Bronchus fibroblast of lung (primary cell): Measurements from ENCODE around the gene LSM14A. TPM values are rescaled to one million over a fixed set of nuclear protein-coding genes. Genes with fewer than 3 reads are reported as not detected.

Experiments used
- total RNA-seq: library from RNA; depleted of rRNA; stranded (reverse); fragments of >200 nt; gene quantifications from 2 replicates; pipeline ENCODE4 v1.2.3, GENCODE V29; 2015

LSM14A gene
- total RNA-seq: 49.9 and 56.7 TPM in 2 replicates

GRCh38 chr19:34171877-34172660 lies at the start of gene LSM14A:
Gene LSM14A (plus strand): TSS chr19:34172504. CDS start chr19:34172643, 139 bp downstream.

DNA sequence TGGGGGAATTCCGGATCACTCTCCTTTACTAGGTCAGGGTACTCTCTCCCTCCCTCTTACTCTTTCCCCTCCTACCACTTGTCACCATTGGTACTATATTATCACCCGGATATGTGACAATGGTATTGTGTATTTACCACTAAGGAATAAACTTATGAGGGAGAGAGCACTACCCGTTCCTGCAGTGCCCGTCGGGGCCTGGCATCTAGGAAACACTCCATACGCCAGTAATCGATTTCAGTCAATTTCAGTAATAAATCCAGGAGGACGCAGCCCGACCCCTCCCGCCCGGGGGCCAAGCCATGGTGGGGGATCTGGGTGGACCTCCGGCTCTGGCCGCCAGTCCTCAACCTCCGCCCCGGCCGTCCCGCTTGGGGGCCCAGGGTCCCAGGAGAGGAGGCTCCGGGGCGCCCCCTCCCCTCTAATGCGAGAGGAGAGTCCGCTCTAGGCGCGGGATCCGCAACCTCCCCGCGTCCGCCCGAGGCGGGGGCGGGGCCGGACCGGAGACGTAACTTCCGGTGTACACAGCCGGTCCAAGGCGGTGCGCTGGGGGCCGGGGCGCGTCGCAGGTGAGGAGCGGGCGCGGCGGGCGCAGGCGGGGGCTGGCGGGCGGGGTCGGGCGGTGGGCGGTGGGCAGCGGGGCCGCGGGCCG lies 81.9 kb downstream of the LSM14A start, which contains the start of gene GARRE1:
Gene GARRE1 (plus strand): TSS at position 509 of the 652 bp plus-strand sequence. CDS start 45,920 bp downstream, outside the sequence.

Other genes starting within 250 kb of the LSM14A start
- 8.8 and 10.8 TPM in 2 replicates for gene GARRE1, start 82.0 kb downstream of the LSM14A start, total RNA-seq
- gene GPI, start 192.7 kb downstream of the LSM14A start, total RNA-seq: 190 and 207 TPM in 2 replicates
- 23.2 and 28.7 TPM in 2 replicates for gene PDCD2L, start 231.9 kb downstream of the LSM14A start, total RNA-seq